H1 (cell line): ENCODE data around the gene ADM2. TPM values are rescaled to one million over a fixed set of nuclear protein-coding genes. Genes with fewer than 3 reads are reported as not detected.

Experiments used
- CTCF ChIA-PET: fragments of 300-600 bp; sonication (Branson Sonifier 250); formaldehyde crosslinking; loops from one replicate; lab custom pipeline; 2021; ENCODE audit not compliant: partially characterized antibody; lab: Charles Lee
- POLR2A ChIA-PET: fragments of 300-600 bp; sonication (Branson Sonifier 250); formaldehyde crosslinking; loops from one replicate; lab custom pipeline; 2021; ENCODE audit warnings: inconsistent platforms; ENCODE audit not compliant: partially characterized antibody; lab: Charles Lee
- DNase-seq, 2 experiments: peaks; one replicate each; pipeline versions ENCODE4 v3.0.0 to v3.0.0-alpha.2; 2010 to 2022; ENCODE audit warnings: low spot score in 2 of 2, low read depth in 1 of 2, mixed read lengths in 1 of 2
- FAIRE-seq: peaks from 2 replicates; lab custom pipeline; 2011; peaks lifted over from hg19 to GRCh38; lab: Jason Lieb, UNC
- H2AFZ ChIP-seq: 2 replicates; pipeline ENCODE4 v1.8.1; 2012; ENCODE audit warnings: low read length, inconsistent platforms
- H2AK5ac ChIP-seq: 2 replicates; pipeline ENCODE4 v1.6.1; 2013; ENCODE audit warnings: low read depth, low read length
- H2BK120ac ChIP-seq: replicated peaks from 2 replicates; pipeline ENCODE3; 2013; ENCODE audit warnings: low read depth, low read length, inconsistent platforms
- H2BK12ac ChIP-seq: 2 replicates; pipeline ENCODE4 v1.6.1; 2013; ENCODE audit warnings: low read depth, low read length
- H2BK15ac ChIP-seq: 2 replicates; pipeline ENCODE4 v1.6.1; 2013; ENCODE audit warnings: low read length
- H2BK20ac ChIP-seq: 2 replicates; pipeline ENCODE4 v1.6.1; 2013; ENCODE audit warnings: low read length
- H2BK5ac ChIP-seq: 2 replicates; pipeline ENCODE4 v1.6.1; 2013; ENCODE audit warnings: low read depth, low read length
- H3K14ac ChIP-seq: 2 replicates; pipeline ENCODE4 v1.6.1; 2013; ENCODE audit warnings: inconsistent platforms; ENCODE audit not compliant: insufficient read length
- H3K18ac ChIP-seq: 2 replicates; pipeline ENCODE4 v1.6.1; 2013; ENCODE audit warnings: low read length; ENCODE audit errors: extremely low read depth
- H3K23ac ChIP-seq: 2 replicates; pipeline ENCODE4 v1.6.1; 2013; ENCODE audit warnings: inconsistent platforms; ENCODE audit not compliant: insufficient read length
- H3K23me2 ChIP-seq: 2 replicates; pipeline ENCODE4 v1.6.1; 2013; ENCODE audit warnings: low read depth, low read length
- H3K27ac ChIP-seq: 2 replicates; pipeline ENCODE4 v1.6.1; 2011; ENCODE audit warnings: low read depth, low read length, inconsistent platforms
- H3K27me3 ChIP-seq, 4 experiments: replicated peaks in 1 of 4; 1 replicate in 1 of 4; 2 replicates in 3 of 4; pipeline versions ENCODE4 v1.6.1 to v1.8.1; 2011 to 2013; ENCODE audit warnings: low read length in 3 of 4, mild to moderate bottlenecking in 3 of 4, inconsistent platforms in 2 of 4, mixed read lengths in 2 of 4, moderate library complexity in 1 of 4; ENCODE audit not compliant: control insufficient read depth in 3 of 4, insufficient read depth in 3 of 4; ENCODE audit errors: extremely low read depth in 1 of 4
- H3K36me3 ChIP-seq, 4 experiments: 2 replicates each; pipeline versions ENCODE4 v1.6.1 to v1.8.1; 2011 to 2013; ENCODE audit warnings: mild to moderate bottlenecking in 4 of 4, low read length in 3 of 4, moderate library complexity in 2 of 4, control low read depth in 1 of 4, inconsistent platforms in 1 of 4; ENCODE audit not compliant: insufficient read depth in 4 of 4, control insufficient read depth in 2 of 4
- H3K4ac ChIP-seq: replicated peaks from 2 replicates; pipeline ENCODE3; 2013; ENCODE audit warnings: low read length, low read depth, mixed read lengths, inconsistent platforms; ENCODE audit not compliant: insufficient read length
- H3K4me1 ChIP-seq, 4 experiments: replicated peaks in 1 of 4; 1 replicate in 1 of 4; 2 replicates in 3 of 4; pipeline versions ENCODE4 v1.6.1 to v1.8.1; 2011 to 2013; ENCODE audit warnings: low read length in 3 of 4, inconsistent platforms in 2 of 4, mixed read lengths in 1 of 4; ENCODE audit not compliant: insufficient read depth in 4 of 4, control insufficient read depth in 3 of 4
- H3K4me2 ChIP-seq, 2 experiments: 2 replicates each; pipeline versions ENCODE4 v1.6.1 to v1.8.1; 2011 to 2013; ENCODE audit warnings: low read depth in 2 of 2, low read length in 2 of 2, control low read depth in 1 of 2, inconsistent platforms in 1 of 2, mild to moderate bottlenecking in 1 of 2; ENCODE audit not compliant: insufficient read depth in 1 of 2
- H3K4me3 ChIP-seq, 4 experiments: fragments of 200-600, 300-600 bp in 1 of 4; sonication (generic), shearing (Covaris generic), sonication (Bioruptor Twin) in 1 of 4; 2 replicates each; pipeline versions ENCODE4 v1.5.1 to v1.8.1; 2011 to 2016; ENCODE audit warnings: low read length in 4 of 4, low read depth in 3 of 4, control low read depth in 2 of 4, inconsistent platforms in 2 of 4, mild to moderate bottlenecking in 2 of 4, mixed read lengths in 1 of 4, moderate library complexity in 1 of 4; ENCODE audit not compliant: insufficient read depth in 2 of 4; ENCODE audit errors: extremely low read depth in 1 of 4
- H3K56ac ChIP-seq: replicated peaks from 2 replicates; pipeline ENCODE3; 2013; ENCODE audit warnings: low read depth, mild to moderate bottlenecking, mixed read lengths, low read length, inconsistent platforms; ENCODE audit not compliant: insufficient read length
- H3K79me1 ChIP-seq: 2 replicates; pipeline ENCODE4 v1.6.1; 2013; ENCODE audit warnings: low read depth, low read length, control low read depth
- H3K79me2 ChIP-seq, 2 experiments: 2 replicates each; pipeline versions ENCODE4 v1.6.1 to v1.8.1; 2012 to 2013; ENCODE audit warnings: low read length in 2 of 2, mild to moderate bottlenecking in 2 of 2, inconsistent platforms in 1 of 2; ENCODE audit not compliant: insufficient read depth in 2 of 2, control insufficient read depth in 1 of 2
- H3K9ac ChIP-seq, 4 experiments: replicated peaks in 1 of 4; 1 replicate in 1 of 4; 2 replicates in 3 of 4; pipeline versions ENCODE4 v1.6.1 to v1.8.1; 2011 to 2013; ENCODE audit warnings: low read depth in 3 of 4, low read length in 3 of 4, control low read depth in 2 of 4, mild to moderate bottlenecking in 2 of 4, moderate library complexity in 2 of 4, inconsistent platforms in 1 of 4; ENCODE audit errors: extremely low read depth in 1 of 4
- H3K9me3 ChIP-seq, 2 experiments: 2 replicates each; pipeline versions ENCODE4 v1.6.1 to v1.8.1; 2012 to 2013; ENCODE audit warnings: mild to moderate bottlenecking in 2 of 2, moderate library complexity in 2 of 2, control low read depth in 1 of 2, inconsistent platforms in 1 of 2, low read depth in 1 of 2, low read length in 1 of 2, mixed read lengths in 1 of 2; ENCODE audit not compliant: insufficient read depth in 2 of 2
- H4K20me1 ChIP-seq, 2 experiments: replicated peaks in 1 of 2; 2 replicates each; pipeline versions ENCODE3 to v1.8.1; 2011 to 2013; ENCODE audit warnings: inconsistent platforms in 2 of 2, low read length in 2 of 2, mild to moderate bottlenecking in 1 of 2; ENCODE audit not compliant: insufficient read depth in 2 of 2, control insufficient read depth in 1 of 2
- H4K5ac ChIP-seq: 2 replicates; pipeline ENCODE4 v1.6.1; 2013; ENCODE audit warnings: low read length, low read depth, mixed read lengths, inconsistent platforms; ENCODE audit not compliant: insufficient read length
- H4K8ac ChIP-seq: 2 replicates; pipeline ENCODE4 v1.8.0; 2013; ENCODE audit warnings: mild to moderate bottlenecking, moderate library complexity, low read length, inconsistent platforms; ENCODE audit not compliant: insufficient read depth; ENCODE audit errors: extremely low read depth
- H4K91ac ChIP-seq: replicated peaks from 2 replicates; pipeline ENCODE3; 2013; ENCODE audit warnings: low read length, mixed read lengths, inconsistent platforms; ENCODE audit not compliant: insufficient read length
- BACH1 ChIP-seq: IDR thresholded peaks from 2 replicates; pipeline ENCODE4 v1.6.1; 2012; ENCODE audit warnings: low read length, improper control_type of control experiment
- CEBPB ChIP-seq: IDR thresholded peaks from 2 replicates; pipeline ENCODE4 v1.6.1; 2012; ENCODE audit warnings: low read depth, low read length
- CTCF ChIP-seq, 3 experiments: IDR thresholded peaks; 1 replicate in 2 of 3; 2 replicates in 1 of 3; pipeline versions ENCODE4 v1.5.1 to v1.6.1; 2011; ENCODE audit warnings: low read length in 3 of 3, mild to moderate bottlenecking in 3 of 3, inconsistent platforms in 2 of 3, low read depth in 1 of 3, moderate library complexity in 1 of 3; ENCODE audit not compliant: insufficient read depth in 1 of 3; ENCODE audit errors: control extremely low read depth in 1 of 3
- NANOG ChIP-seq: IDR thresholded peaks from 2 replicates; pipeline ENCODE4 v1.6.1; 2011; ENCODE audit warnings: low read length, low read depth, mild to moderate bottlenecking, inconsistent platforms; ENCODE audit not compliant: insufficient read depth, poor library complexity, severe bottlenecking
- POU5F1 ChIP-seq: IDR thresholded peaks from 2 replicates; pipeline ENCODE4 v1.6.1; 2011; ENCODE audit warnings: low read depth, mild to moderate bottlenecking, low read length, moderate library complexity
- RAD21 ChIP-seq, 2 experiments: IDR thresholded peaks in 1 of 2; conservative IDR thresholded peaks in 1 of 2; 2 replicates each; pipeline ENCODE4 v1.6.1; 2011; ENCODE audit warnings: low read depth in 2 of 2, low read length in 2 of 2, improper control_type of control experiment in 1 of 2, inconsistent platforms in 1 of 2, mild to moderate bottlenecking in 1 of 2, moderate library complexity in 1 of 2
- TAF7 ChIP-seq: optimal IDR thresholded peaks from 2 replicates; pipeline ENCODE3; 2011; ENCODE audit warnings: low read depth, mild to moderate bottlenecking, inconsistent platforms, low read length, moderate library complexity, borderline replicate concordance
- WGBS, 2 experiments: shearing (Covaris generic) in 1 of 2; methylation state at CpG; one replicate each; pipeline versions ENCODE4 v1.1.6 to v1.1.7; 2013 to 2015; ENCODE audit warnings: low lambda C conversion rate in 2 of 2, mixed read lengths in 2 of 2, inconsistent platforms in 1 of 2, low coverage in 1 of 2, missing lambda C conversion rate in 1 of 2; ENCODE audit not compliant: insufficient replicate concordance in 2 of 2, insufficient coverage in 1 of 2, insufficient read length in 1 of 2; ENCODE audit errors: extremely low coverage in 1 of 2, missing lambda C conversion rate in 1 of 2; 5-methylcytosine and 5-hydroxymethylcytosine counted together
- polyA plus RNA-seq, 7 experiments: library from polyadenylated mRNA; depleted of rRNA in 3 of 7; stranded (reverse) in 5 of 7; unstranded in 2 of 7; fragments of >200 nt in 5 of 7; fragments of 200-250 nt in 2 of 7; gene quantifications; 1 replicate in 5 of 7; 2 replicates in 1 of 7; 4 replicates in 1 of 7; pipeline versions ENCODE4 v1.2.1 to v1.2.3, GENCODE V29; 2011 to 2013; ENCODE audit warnings: missing spikeins in 2 of 7, mixed read lengths in 2 of 7
- total RNA-seq: library from RNA; stranded (reverse); fragmentation: NEBNext Ultra II Directional; extraction: Animal tissue kit (Norgen Biotek cat#: 25700); gene quantifications from 2 replicates; pipeline ENCODE4 v1.2.1, GENCODE V29; 2021
- TF ChIP-seq, protein P1 (sequence below): IDR thresholded peaks from 2 replicates; pipeline ENCODE4 v1.6.1; 2012; ENCODE audit warnings: inconsistent platforms

Gene ADM2
- total and polyA plus RNA-seq, 2 of the 8 experiments (the other 6 are each of a cell fraction or from before 2014, with no cell fraction given), result 3.3 to 7.5 TPM

DNA sequence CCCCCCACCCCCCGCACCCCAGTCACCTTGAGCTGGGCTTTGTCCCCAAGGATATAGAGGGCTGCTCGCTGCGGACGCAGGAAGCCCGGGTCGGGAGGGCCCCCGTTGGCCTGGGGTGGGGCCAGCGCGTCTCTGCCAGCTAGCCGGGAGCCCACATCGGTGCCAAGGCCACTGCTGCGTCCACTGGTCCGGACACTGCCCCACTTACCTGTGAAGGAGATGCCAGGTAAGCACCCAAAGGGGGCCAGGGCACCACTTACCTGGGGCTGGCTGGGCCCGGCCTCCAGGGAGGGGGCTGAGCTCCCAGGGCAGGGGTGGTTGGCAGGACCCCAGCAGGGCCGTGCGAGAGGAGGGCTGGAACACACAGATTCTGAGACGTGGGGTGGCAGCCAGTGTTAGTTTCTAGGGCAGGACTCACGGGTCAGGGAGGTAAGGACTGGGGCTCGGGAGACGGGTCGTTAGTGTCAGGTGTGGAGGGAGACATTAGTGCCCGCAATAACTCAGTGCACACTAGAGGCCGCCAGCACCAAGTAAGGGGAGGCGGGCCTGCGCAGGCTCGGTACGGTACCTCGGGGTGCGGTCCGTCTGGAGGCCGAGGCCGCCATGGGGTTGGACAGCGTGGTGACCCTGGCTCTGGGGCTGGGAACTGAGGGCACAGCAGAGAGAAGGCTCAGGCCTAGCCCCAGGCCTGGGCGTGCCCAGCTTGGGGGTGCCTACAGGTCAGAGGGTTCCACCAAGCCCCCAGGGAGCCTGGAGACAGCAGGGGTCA, 24.7 kb upstream of the ADM2 start:
- H3K27me3 ChIP-seq, result no peaks in the 10 kb centered on the region; a peak in 1 of 7 replicates
- no peak overlapping the region for H3K18ac ChIP-seq
- POLR2A ChIA-PET, result interaction anchor here (0.7 to 1.7 kb wide), 4 partner anchors 12 to 28 kb away, joined by 3 to 5 read pairs (median 4); partner anchors contain the start of gene ADM2
- H3K9ac ChIP-seq, result no peak overlapping the region
- no peak overlapping the region for H3K23ac ChIP-seq
- H4K91ac ChIP-seq, result no peak overlapping the region
- H3K36me3 ChIP-seq, result peaks cover 8 to 53% (median 27%) of the 10 kb centered on the region in 4 experiments
- H3K9me3 ChIP-seq, result no peaks in the 10 kb centered on the region
- no peak overlapping the region for H2BK12ac ChIP-seq
- CTCF ChIA-PET, result interaction anchor here (0.6 to 6.0 kb wide), 13 partner anchors 13 to 586 kb away, joined by 3 to 60 read pairs (median 4); partner anchors contain the start of gene MIOX
- H2BK120ac ChIP-seq, result no peak overlapping the region
- H3K4ac ChIP-seq, result no peak overlapping the region
- 88% methylated on average over 31 of the region's 34 CpGs; no CpG with 5 or more reads in 1 of the 2 experiments for WGBS, 2 experiments
- H2BK5ac ChIP-seq, result no peak overlapping the region
- no peak overlapping the region for H3K56ac ChIP-seq
- no peak for DNase-seq
- H4K20me1 ChIP-seq, result peaks cover 13 to 14% of the 10 kb centered on the region in 2 experiments
- no peak overlapping the region for H4K5ac ChIP-seq
- no peak overlapping the region for H3K4me3 ChIP-seq
- no peaks in the 10 kb centered on the region for H3K23me2 ChIP-seq
- no peak overlapping the region for H2BK20ac ChIP-seq
- H3K4me1 ChIP-seq, result no peaks in the 10 kb centered on the region
- H3K4me2 ChIP-seq, result no peak overlapping the region
- H3K27ac ChIP-seq, result no peak overlapping the region
- no peak overlapping the region for H2AFZ ChIP-seq
- H3K79me1 ChIP-seq, result no peaks in the 10 kb centered on the region
- no peak overlapping the region for H4K8ac ChIP-seq
- H3K79me2 ChIP-seq, result no peaks in the 10 kb centered on the region
- no peak overlapping the region for H2AK5ac ChIP-seq
- H2BK15ac ChIP-seq, result no peak overlapping the region
- H3K14ac ChIP-seq, result no peak overlapping the region
- no peak for TF ChIP-seq TAF7
- TF ChIP-seq CTCF (IDR thresholded peaks at IDR 0.05; ENCODE audit: control extremely low read depth in 1 of 3, insufficient read depth in 1 of 3, low read depth in 1 of 3, low read length in 3 of 3), result peak; percentile 53 to 76 (median 63)
- TF ChIP-seq POU5F1, result no peak
- TF ChIP-seq, protein P1, sequence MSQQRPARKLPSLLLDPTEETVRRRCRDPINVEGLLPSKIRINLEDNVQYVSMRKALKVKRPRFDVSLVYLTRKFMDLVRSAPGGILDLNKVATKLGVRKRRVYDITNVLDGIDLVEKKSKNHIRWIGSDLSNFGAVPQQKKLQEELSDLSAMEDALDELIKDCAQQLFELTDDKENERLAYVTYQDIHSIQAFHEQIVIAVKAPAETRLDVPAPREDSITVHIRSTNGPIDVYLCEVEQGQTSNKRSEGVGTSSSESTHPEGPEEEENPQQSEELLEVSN, result no peak
- peak; percentile 56 to 64 for TF ChIP-seq RAD21 (IDR thresholded peaks at IDR 0.05 in 1 of 2, conservative IDR thresholded peaks at IDR 0.05 in 1 of 2; ENCODE audit: low read depth in 2 of 2, low read length in 2 of 2)
- no peak for TF ChIP-seq NANOG
- no peak for TF ChIP-seq BACH1
- no peak for TF ChIP-seq CEBPB
- no peak for FAIRE-seq
